Measurements from ENCODE around the gene LUZP1. TPM values are rescaled to one million over a fixed set of nuclear protein-coding genes. Genes with fewer than 3 reads are reported as not detected.

The LUZP1 gene
- polyA plus RNA-seq, 1 of the 3 experiments (the other 2 are of a cell fraction): 8.9 TPM

DNA sequence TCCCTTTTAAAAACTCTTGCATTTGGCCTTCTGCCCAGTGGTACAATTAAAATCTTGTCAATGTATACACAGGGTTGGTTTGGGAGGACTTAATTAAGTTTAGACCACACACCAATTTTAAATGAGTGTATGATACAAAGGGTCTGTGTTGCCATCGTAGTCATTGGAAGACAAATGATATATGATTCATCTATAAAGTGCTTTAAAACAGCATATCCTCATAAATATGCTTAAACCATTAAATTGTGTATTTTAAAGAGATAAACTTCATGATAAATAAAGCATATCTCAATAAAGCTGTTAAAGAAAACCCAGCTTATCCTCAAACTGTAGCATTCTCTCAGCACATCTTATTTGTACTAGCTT lies 69.5 kb downstream of the LUZP1 start:
- Histone ChIP-seq H2AFZ (ENCODE audit: low read depth) (no peak overlapping the region), H3K4me2 (no peak overlapping the region), H3K4me1 (ENCODE audit: control insufficient read depth in 1 of 2, insufficient read depth in 2 of 2, low read depth in 1 of 2, low read length in 1 of 2) (peaks cover 9 to 46% of the 10 kb centered on the region in 2 experiments), H3K9me3 (no peaks in the 10 kb centered on the region), H3K79me2 (ENCODE audit: insufficient read depth) (peaks cover 68% of the 10 kb centered on the region), H3K9ac (no peak overlapping the region), H3K9me2 (no peaks in the 10 kb centered on the region), H3K27me3 (ENCODE audit: insufficient read depth) (no peaks in the 10 kb centered on the region), H3K36me3 (replicated peaks in 1 of 2; ENCODE audit: control insufficient read depth in 1 of 2, insufficient read depth in 2 of 2, low read length in 1 of 2) (peaks cover 8 to 34% of the 10 kb centered on the region in 2 experiments), H3F3A (replicated peaks; ENCODE audit: insufficient read depth) (peaks cover 43% of the 10 kb centered on the region), H3K4me3 (ENCODE audit: low read depth in 2 of 2, low read length in 1 of 2) (peak overlapping the region in 1 of 2 experiments; percentile 25; a peak in 1 of 4 replicates), H4K20me1 (ENCODE audit: insufficient read depth) (peaks cover 25% of the 10 kb centered on the region), H3K27ac (ENCODE audit: low read depth in 2 of 2, low read length in 1 of 2) (peak overlapping the region in 1 of 2 experiments; percentile 82; a peak in 2 of 4 replicates)
- ChIA-PET POLR2A (no interaction called here), CTCF (interaction anchor here (0.6 to 13.1 kb wide), 45 partner anchors 10 to 441 kb away, joined by 3 to 419 read pairs (median 5); partner anchors contain the start of gene LUZP1)
- TF ChIP-seq, protein P1, sequence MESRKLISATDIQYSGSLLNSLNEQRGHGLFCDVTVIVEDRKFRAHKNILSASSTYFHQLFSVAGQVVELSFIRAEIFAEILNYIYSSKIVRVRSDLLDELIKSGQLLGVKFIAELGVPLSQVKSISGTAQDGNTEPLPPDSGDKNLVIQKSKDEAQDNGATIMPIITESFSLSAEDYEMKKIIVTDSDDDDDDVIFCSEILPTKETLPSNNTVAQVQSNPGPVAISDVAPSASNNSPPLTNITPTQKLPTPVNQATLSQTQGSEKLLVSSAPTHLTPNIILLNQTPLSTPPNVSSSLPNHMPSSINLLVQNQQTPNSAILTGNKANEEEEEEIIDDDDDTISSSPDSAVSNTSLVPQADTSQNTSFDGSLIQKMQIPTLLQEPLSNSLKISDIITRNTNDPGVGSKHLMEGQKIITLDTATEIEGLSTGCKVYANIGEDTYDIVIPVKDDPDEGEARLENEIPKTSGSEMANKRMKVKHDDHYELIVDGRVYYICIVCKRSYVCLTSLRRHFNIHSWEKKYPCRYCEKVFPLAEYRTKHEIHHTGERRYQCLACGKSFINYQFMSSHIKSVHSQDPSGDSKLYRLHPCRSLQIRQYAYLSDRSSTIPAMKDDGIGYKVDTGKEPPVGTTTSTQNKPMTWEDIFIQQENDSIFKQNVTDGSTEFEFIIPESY (IDR thresholded peaks at IDR 0.05; ENCODE audit: borderline replicate concordance, low read depth): no peak
- TF ChIP-seq, protein P2, sequence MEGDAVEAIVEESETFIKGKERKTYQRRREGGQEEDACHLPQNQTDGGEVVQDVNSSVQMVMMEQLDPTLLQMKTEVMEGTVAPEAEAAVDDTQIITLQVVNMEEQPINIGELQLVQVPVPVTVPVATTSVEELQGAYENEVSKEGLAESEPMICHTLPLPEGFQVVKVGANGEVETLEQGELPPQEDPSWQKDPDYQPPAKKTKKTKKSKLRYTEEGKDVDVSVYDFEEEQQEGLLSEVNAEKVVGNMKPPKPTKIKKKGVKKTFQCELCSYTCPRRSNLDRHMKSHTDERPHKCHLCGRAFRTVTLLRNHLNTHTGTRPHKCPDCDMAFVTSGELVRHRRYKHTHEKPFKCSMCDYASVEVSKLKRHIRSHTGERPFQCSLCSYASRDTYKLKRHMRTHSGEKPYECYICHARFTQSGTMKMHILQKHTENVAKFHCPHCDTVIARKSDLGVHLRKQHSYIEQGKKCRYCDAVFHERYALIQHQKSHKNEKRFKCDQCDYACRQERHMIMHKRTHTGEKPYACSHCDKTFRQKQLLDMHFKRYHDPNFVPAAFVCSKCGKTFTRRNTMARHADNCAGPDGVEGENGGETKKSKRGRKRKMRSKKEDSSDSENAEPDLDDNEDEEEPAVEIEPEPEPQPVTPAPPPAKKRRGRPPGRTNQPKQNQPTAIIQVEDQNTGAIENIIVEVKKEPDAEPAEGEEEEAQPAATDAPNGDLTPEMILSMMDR (IDR thresholded peaks at IDR 0.05): no peak
- TF ChIP-seq GATA2 (CRISPR knock-in tag; IDR thresholded peaks at IDR 0.05): no peak
- TF ChIP-seq, protein P3, sequence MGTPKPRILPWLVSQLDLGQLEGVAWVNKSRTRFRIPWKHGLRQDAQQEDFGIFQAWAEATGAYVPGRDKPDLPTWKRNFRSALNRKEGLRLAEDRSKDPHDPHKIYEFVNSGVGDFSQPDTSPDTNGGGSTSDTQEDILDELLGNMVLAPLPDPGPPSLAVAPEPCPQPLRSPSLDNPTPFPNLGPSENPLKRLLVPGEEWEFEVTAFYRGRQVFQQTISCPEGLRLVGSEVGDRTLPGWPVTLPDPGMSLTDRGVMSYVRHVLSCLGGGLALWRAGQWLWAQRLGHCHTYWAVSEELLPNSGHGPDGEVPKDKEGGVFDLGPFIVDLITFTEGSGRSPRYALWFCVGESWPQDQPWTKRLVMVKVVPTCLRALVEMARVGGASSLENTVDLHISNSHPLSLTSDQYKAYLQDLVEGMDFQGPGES (IDR thresholded peaks at IDR 0.05; ENCODE audit: low read depth, low read length): no peak
- TF ChIP-seq, protein P4, sequence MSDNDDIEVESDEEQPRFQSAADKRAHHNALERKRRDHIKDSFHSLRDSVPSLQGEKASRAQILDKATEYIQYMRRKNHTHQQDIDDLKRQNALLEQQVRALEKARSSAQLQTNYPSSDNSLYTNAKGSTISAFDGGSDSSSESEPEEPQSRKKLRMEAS (IDR thresholded peaks at IDR 0.05; ENCODE audit: low read depth): no peak
- WGBS (ENCODE audit: low lambda C conversion rate): 91% methylated on average over 1 of the region's 1 CpG
- DNase-seq: no peak

DNA sequence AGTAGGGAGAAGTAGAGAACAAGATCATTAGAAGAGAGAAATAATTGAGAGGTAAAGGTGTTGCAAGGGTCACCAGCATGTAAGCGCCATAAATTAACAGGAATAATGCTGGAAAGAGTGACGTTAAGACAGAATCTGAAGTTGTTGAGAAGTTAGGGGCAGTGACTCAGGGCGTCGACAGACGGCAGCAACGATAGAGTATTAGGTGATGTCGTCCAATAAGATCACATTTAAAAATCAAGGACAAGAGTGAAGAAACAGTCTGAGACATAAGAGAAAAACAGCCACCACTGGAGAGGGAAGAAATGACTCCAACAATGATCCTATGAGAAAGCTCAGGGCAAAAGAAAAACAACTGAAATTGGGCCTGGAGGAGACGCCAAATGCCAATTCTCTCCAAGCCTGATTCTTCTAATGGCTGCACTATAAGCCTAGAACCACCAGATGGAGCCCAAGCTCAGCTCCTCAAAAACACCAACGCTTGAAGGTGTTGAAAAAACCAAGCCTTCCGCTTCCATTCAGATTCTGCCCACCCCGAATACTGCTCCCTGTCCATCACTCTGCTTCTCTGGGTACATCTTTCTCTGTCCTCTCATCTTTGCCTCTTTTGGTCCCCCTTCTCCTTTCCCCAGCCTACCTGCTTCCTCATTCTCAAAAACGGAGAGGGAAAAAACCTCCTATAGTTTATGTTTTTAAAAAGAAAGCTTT lies 70.0 kb downstream of the LUZP1 start:
- Histone ChIP-seq H3K4me3 (ENCODE audit: low read depth in 2 of 2, low read length in 1 of 2) (peak overlapping the region in 1 of 2 experiments; percentile 25; a peak in 1 of 4 replicates), H3K27ac (ENCODE audit: low read depth in 2 of 2, low read length in 1 of 2) (peak overlapping the region in 1 of 2 experiments; percentile 82; a peak in 2 of 4 replicates)
- CTCF ChIA-PET: interaction anchor here (0.6 to 13.1 kb wide), 46 partner anchors 10 to 441 kb away, joined by 3 to 419 read pairs (median 5); partner anchors contain the start of gene LUZP1
- peak; percentile 97 for TF ChIP-seq SMC3 (IDR thresholded peaks at IDR 0.05; ENCODE audit: low read depth, low read length)
- no peak for TF ChIP-seq POLR2AphosphoS5 (IDR thresholded peaks at IDR 0.05; ENCODE audit: low read depth, low read length)
- TF ChIP-seq GATA2 (CRISPR knock-in tag; IDR thresholded peaks at IDR 0.05): no peak
- TF ChIP-seq, protein P5, sequence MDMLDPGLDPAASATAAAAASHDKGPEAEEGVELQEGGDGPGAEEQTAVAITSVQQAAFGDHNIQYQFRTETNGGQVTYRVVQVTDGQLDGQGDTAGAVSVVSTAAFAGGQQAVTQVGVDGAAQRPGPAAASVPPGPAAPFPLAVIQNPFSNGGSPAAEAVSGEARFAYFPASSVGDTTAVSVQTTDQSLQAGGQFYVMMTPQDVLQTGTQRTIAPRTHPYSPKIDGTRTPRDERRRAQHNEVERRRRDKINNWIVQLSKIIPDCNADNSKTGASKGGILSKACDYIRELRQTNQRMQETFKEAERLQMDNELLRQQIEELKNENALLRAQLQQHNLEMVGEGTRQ (IDR thresholded peaks at IDR 0.05; ENCODE audit: borderline replicate concordance, low read depth, low read length): no peak
- TF ChIP-seq EZH2phosphoT487 (IDR thresholded peaks at IDR 0.05; ENCODE audit: borderline replicate concordance, low read depth): no peak
- TF ChIP-seq, protein P3 (IDR thresholded peaks at IDR 0.05; ENCODE audit: low read depth, low read length): no peak
- TF ChIP-seq NFIC (IDR thresholded peaks at IDR 0.05; ENCODE audit: borderline replicate concordance): no peak
- TF ChIP-seq, protein P2 (IDR thresholded peaks at IDR 0.05): peak; percentile 91
- no peak for TF ChIP-seq RFX5 (IDR thresholded peaks at IDR 0.05; ENCODE audit: low read length)
- peak; percentile 97 for TF ChIP-seq RAD21 (IDR thresholded peaks at IDR 0.05; ENCODE audit: low read length)
- no peak for TF ChIP-seq SIN3A (IDR thresholded peaks at IDR 0.05; ENCODE audit: borderline replicate concordance, low read depth, low read length)
- TF ChIP-seq GABPA (IDR thresholded peaks at IDR 0.05; ENCODE audit: low read depth): no peak

More for the DNA sequence above, 70.0 kb downstream of the LUZP1 start:
- no peaks in the 10 kb centered on the region for H3K27me3 ChIP-seq (ENCODE audit: insufficient read depth)
- H4K20me1 ChIP-seq (ENCODE audit: insufficient read depth): peaks cover 25% of the 10 kb centered on the region
- peaks cover 9 to 46% of the 10 kb centered on the region in 2 experiments for H3K4me1 ChIP-seq (ENCODE audit: control insufficient read depth in 1 of 2, insufficient read depth in 2 of 2, low read depth in 1 of 2, low read length in 1 of 2)
- POLR2A ChIA-PET: no interaction called here
- H2AFZ ChIP-seq (ENCODE audit: low read depth): no peak overlapping the region
- peaks cover 13 to 38% of the 10 kb centered on the region in 2 experiments for H3K36me3 ChIP-seq (replicated peaks in 1 of 2; ENCODE audit: control insufficient read depth in 1 of 2, insufficient read depth in 2 of 2, low read length in 1 of 2)
- H3K9me3 ChIP-seq: no peaks in the 10 kb centered on the region
- H3K9ac ChIP-seq: no peak overlapping the region
- H3K4me2 ChIP-seq: no peak overlapping the region
- no peaks in the 10 kb centered on the region for H3K9me2 ChIP-seq
- peak; percentile 63 for DNase-seq
- H3F3A ChIP-seq (replicated peaks; ENCODE audit: insufficient read depth): peaks cover 42% of the 10 kb centered on the region
- H3K79me2 ChIP-seq (ENCODE audit: insufficient read depth): peaks cover 73% of the 10 kb centered on the region
- WGBS (ENCODE audit: low lambda C conversion rate): 49% methylated on average over 12 of the region's 12 CpGs
